Astrocyte (in vitro differentiated cells and primary cell): ENCODE measurements around the gene CSRNP3.

Source experiments
- EZH2 ChIP-seq: IDR thresholded peaks from 2 replicates; pipeline ENCODE4 v1.6.1; 2012; ENCODE audit warnings: mild to moderate bottlenecking, low read length, inconsistent platforms; ENCODE audit not compliant: insufficient read depth
- TF ChIP-seq, protein P1 (sequence below): IDR thresholded peaks from 2 replicates; pipeline ENCODE4 v1.5.1; 2011; ENCODE audit warnings: low read depth, mild to moderate bottlenecking, inconsistent platforms, low read length, moderate library complexity; ENCODE audit not compliant: insufficient read depth

DNA sequence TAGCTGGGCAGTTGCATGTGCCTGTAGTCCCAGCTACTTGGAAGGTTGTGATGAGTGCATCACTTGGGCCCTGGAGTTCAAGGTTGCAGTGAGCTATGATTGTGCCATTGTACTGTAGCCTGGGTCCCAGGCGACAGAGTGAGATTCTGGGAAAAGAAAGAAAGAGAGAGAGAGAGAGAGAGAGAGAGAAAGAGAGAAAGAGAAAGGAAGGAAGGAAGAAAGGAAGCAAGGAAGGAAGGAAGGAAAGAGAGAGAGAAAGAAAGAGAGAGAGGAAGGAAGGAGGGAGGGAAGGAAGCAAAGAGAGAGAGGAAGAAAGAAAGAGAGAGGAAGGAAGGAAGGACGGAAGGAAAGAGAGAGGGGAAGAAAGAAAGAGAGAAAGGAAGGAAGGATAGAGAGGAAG is 196.1 kb downstream of the CSRNP3 start:
- TF ChIP-seq, protein P1, sequence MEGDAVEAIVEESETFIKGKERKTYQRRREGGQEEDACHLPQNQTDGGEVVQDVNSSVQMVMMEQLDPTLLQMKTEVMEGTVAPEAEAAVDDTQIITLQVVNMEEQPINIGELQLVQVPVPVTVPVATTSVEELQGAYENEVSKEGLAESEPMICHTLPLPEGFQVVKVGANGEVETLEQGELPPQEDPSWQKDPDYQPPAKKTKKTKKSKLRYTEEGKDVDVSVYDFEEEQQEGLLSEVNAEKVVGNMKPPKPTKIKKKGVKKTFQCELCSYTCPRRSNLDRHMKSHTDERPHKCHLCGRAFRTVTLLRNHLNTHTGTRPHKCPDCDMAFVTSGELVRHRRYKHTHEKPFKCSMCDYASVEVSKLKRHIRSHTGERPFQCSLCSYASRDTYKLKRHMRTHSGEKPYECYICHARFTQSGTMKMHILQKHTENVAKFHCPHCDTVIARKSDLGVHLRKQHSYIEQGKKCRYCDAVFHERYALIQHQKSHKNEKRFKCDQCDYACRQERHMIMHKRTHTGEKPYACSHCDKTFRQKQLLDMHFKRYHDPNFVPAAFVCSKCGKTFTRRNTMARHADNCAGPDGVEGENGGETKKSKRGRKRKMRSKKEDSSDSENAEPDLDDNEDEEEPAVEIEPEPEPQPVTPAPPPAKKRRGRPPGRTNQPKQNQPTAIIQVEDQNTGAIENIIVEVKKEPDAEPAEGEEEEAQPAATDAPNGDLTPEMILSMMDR, result no peak
- no peak for TF ChIP-seq EZH2
